NT2/D1 (cell line): ENCODE results near the gene CCT7.

Experiments used
- SUZ12 ChIP-seq: IDR thresholded peaks from 2 replicates; pipeline ENCODE4 v1.6.1; 2011; ENCODE audit not compliant: insufficient read length, insufficient read depth; ENCODE audit errors: extremely low read depth
- YY1 ChIP-seq: IDR thresholded peaks from 2 replicates; pipeline ENCODE4 v1.6.1; 2011; ENCODE audit not compliant: insufficient read length, insufficient read depth
- ZNF274 ChIP-seq: IDR thresholded peaks from 2 replicates; pipeline ENCODE4 v1.6.1; 2011; ENCODE audit warnings: mild to moderate bottlenecking, low read depth, low read length

DNA sequence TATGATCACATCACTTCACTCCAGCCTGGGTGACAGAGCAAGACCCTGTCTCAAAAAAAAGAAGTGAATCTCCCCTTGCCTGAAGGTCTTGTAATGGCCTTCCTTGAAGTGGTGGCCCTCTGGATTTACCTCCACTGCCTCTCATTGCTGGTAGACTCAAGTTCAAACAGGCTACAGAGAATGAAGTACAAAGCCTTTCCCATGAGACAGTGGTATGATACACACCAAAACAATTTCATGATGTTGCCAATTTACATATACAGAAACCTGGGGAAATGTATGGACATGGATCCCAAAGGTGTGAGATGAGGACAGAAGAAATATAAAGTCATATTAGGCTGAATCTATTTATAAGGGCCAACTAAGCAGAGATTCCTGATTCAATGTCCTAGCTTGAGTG is 36.5 kb upstream of the CCT7 start:
- no peak for TF ChIP-seq ZNF274
- TF ChIP-seq SUZ12 = no peak
- TF ChIP-seq YY1 = no peak
